GM23338 (cell line): ENCODE data around the gene MAG. TPM values are rescaled to one million over a fixed set of nuclear protein-coding genes. Genes with fewer than 3 reads are reported as not detected.

Experiments
- ATAC-seq: fragments of 200-7000 bp; cut with Tn5 transposase; 3 replicates; pipeline ENCODE4 v1.9.1; 2020
- DNase-seq: peaks from one replicate; pipeline ENCODE4 v3.0.0-alpha.2; 2015; ENCODE audit warnings: low spot score
- H2AFZ ChIP-seq: fragments of 200-600 bp; sonication (generic); 2 replicates; pipeline ENCODE4 v1.8.0; 2016; ENCODE audit warnings: antibody characterized with exemption, mild to moderate bottlenecking, moderate library complexity
- H3F3A ChIP-seq: fragments of 200-600 bp; sonication (generic); replicated peaks from 2 replicates; pipeline ENCODE4 v1.8.0; 2017; ENCODE audit warnings: antibody characterized with exemption, mixed run types, low read depth
- H3K27ac ChIP-seq: fragments of 200-600 bp; sonication (generic); 2 replicates; pipeline ENCODE4 v1.6.1; 2016; ENCODE audit warnings: low read depth
- H3K27me3 ChIP-seq: fragments of 200-600 bp; sonication (generic); 2 replicates; pipeline ENCODE4 v1.8.0; 2016; ENCODE audit warnings: mild to moderate bottlenecking, mixed run types, moderate library complexity; ENCODE audit not compliant: insufficient read depth
- H3K36me3 ChIP-seq: fragments of 200-600 bp; sonication (generic); 2 replicates; pipeline ENCODE4 v1.8.0; 2016; ENCODE audit warnings: mild to moderate bottlenecking; ENCODE audit not compliant: insufficient read depth
- H3K4me1 ChIP-seq: fragments of 200-600 bp; sonication (generic); 2 replicates; pipeline ENCODE4 v1.8.0; 2016; ENCODE audit warnings: mild to moderate bottlenecking, moderate library complexity; ENCODE audit not compliant: insufficient read depth
- H3K4me2 ChIP-seq: fragments of 200-600 bp; sonication (generic); 2 replicates; pipeline ENCODE4 v1.7.1; 2017; ENCODE audit warnings: mixed run types
- H3K4me3 ChIP-seq: fragments of 200-600 bp; sonication (generic); 2 replicates; pipeline ENCODE4 v1.6.1; 2016; ENCODE audit warnings: mixed run types
- H3K79me2 ChIP-seq: fragments of 200-600 bp; sonication (generic); replicated peaks from 2 replicates; pipeline ENCODE4 v1.8.0; 2017; ENCODE audit warnings: mild to moderate bottlenecking; ENCODE audit not compliant: insufficient read depth
- H3K9me2 ChIP-seq: fragments of 200-600 bp; sonication (generic); 2 replicates; pipeline ENCODE4 v1.8.0; 2017; ENCODE audit not compliant: insufficient read depth
- H4K20me1 ChIP-seq: fragments of 200-600 bp; sonication (generic); replicated peaks from 2 replicates; pipeline ENCODE4 v1.8.0; 2017; ENCODE audit warnings: mild to moderate bottlenecking; ENCODE audit not compliant: insufficient read depth
- H3K27ac Mint-ChIP-seq: 2 replicates; pipeline ENCODE4 v1.8.0; 2020; ENCODE audit warnings: inconsistent platforms, mild to moderate bottlenecking, moderate library complexity, mixed read lengths
- H3K27me3 Mint-ChIP-seq: 3 replicates; pipeline ENCODE4 v1.8.0; 2022; ENCODE audit warnings: low read depth, mild to moderate bottlenecking, moderate library complexity, mixed read lengths, inconsistent platforms; ENCODE audit not compliant: insufficient read depth, poor library complexity
- H3K36me3 Mint-ChIP-seq: 3 replicates; pipeline ENCODE4 v1.8.0; 2021; ENCODE audit warnings: low read depth, mild to moderate bottlenecking, inconsistent platforms, moderate library complexity, mixed read lengths
- H3K4me1 Mint-ChIP-seq: 3 replicates; pipeline ENCODE4 v1.8.0; 2020; ENCODE audit warnings: mild to moderate bottlenecking, inconsistent platforms, mixed read lengths
- H3K4me3 Mint-ChIP-seq: 3 replicates; pipeline ENCODE4 v1.8.0; 2021; ENCODE audit warnings: moderate library complexity, mild to moderate bottlenecking, inconsistent platforms, mixed read lengths
- H3K9me3 Mint-ChIP-seq: 3 replicates; pipeline ENCODE4 v1.8.0; 2020; ENCODE audit warnings: moderate library complexity, mild to moderate bottlenecking, inconsistent platforms, mixed read lengths
- JUNB ChIP-seq: IDR thresholded peaks from one replicate; pipeline ENCODE4 v1.6.1; 2016; ENCODE audit warnings: antibody characterized with exemption; ENCODE audit not compliant: unreplicated experiment
- NANOG ChIP-seq: IDR thresholded peaks from 2 replicates; pipeline ENCODE4 v1.6.1; 2016; ENCODE audit warnings: antibody characterized with exemption, borderline replicate concordance
- POLR2AphosphoS5 ChIP-seq: IDR thresholded peaks from 2 replicates; pipeline ENCODE4 v1.6.1; 2016; ENCODE audit warnings: antibody characterized with exemption, low read depth
- STAT1 ChIP-seq: IDR thresholded peaks from one replicate; pipeline ENCODE4 v1.6.1; 2016; ENCODE audit warnings: antibody characterized with exemption; ENCODE audit not compliant: unreplicated experiment
- ZNF114 ChIP-seq: fragments of 250-450 bp; sonication (Bioruptor Pico); IDR thresholded peaks from 2 replicates; pipeline ENCODE4 v1.5.0; 2020; ENCODE audit warnings: mild to moderate bottlenecking, moderate library complexity
- polyA plus RNA-seq: library from polyadenylated mRNA; unstranded; fragments of >200 nt; fragmentation: Nextera tagmentation; extraction: Ambion mirVana; gene quantifications from 2 replicates; pipeline ENCODE4 v1.2.1, GENCODE V29; 2016
- total RNA-seq: library from RNA; depleted of rRNA; stranded (reverse); fragments of >200 nt; shearing (Covaris generic); gene quantifications from 2 replicates; pipeline ENCODE4 v1.2.3, GENCODE V29; 2014
- TF ChIP-seq, protein P1 (sequence below), 2 experiments: fragments of 200-600 bp in 1 of 2; sonication (generic) in 1 of 2; conservative IDR thresholded peaks; 2 replicates each; pipeline versions ENCODE4 v1.5.1 to v1.6.1; 2016 to 2017; ENCODE audit warnings: antibody characterized with exemption in 2 of 2, low read depth in 2 of 2, mild to moderate bottlenecking in 2 of 2, moderate library complexity in 1 of 2
- TF ChIP-seq, protein P2 (sequence below): IDR thresholded peaks from 2 replicates; pipeline ENCODE4 v1.6.1; 2016; ENCODE audit warnings: antibody characterized with exemption
- TF ChIP-seq, protein P3 (sequence below): fragments of 250-450 bp; sonication (Bioruptor Pico); IDR thresholded peaks from 2 replicates; pipeline ENCODE4 v1.5.0; 2020; ENCODE audit warnings: mild to moderate bottlenecking, moderate library complexity
- TF ChIP-seq, protein P4 (sequence below): IDR thresholded peaks from one replicate; pipeline ENCODE4 v1.6.1; 2018; ENCODE audit warnings: antibody characterized with exemption; ENCODE audit not compliant: unreplicated experiment

MAG gene
- total and polyA plus RNA-seq, 2 experiments from 2014 or later = 0.61 to 1.3 TPM

DNA sequence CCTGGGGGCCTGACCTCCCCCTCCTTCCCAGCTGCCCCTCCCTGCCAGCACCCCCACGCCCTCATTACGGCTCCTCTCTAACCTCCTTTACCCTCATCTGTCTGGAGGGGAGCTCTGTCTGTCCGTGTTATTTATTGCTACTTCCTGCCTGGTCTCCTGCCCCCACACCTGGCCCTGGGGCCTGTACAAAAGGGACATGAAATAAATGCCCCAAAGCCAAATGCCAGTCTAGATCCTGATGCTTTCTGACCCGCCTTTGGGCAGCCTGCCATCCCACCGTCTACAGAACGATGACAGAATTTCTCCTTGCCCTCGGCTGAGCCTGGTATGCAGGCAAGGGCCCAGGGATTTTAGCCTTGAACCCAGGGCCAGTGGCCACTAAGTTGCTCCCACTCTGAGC, 21.6 kb downstream of the MAG start:
- Mint-ChIP-seq H3K36me3 (no peaks in the 10 kb centered on the region), H3K4me3 (no peak overlapping the region), H3K9me3 (no peaks in the 10 kb centered on the region; the same call in 2 of the 3 replicates), H3K4me1 (no peaks in the 10 kb centered on the region; the same call in 2 of the 3 replicates), H3K27me3 (peaks cover 4% of the 10 kb centered on the region), H3K27ac (no peak overlapping the region)
- no peaks in the 10 kb centered on the region for H3K36me3 ChIP-seq
- no peaks in the 10 kb centered on the region for H3K9me2 ChIP-seq
- no peak overlapping the region for H2AFZ ChIP-seq
- no peaks in the 10 kb centered on the region for H3K79me2 ChIP-seq
- no peak overlapping the region for H3K27ac ChIP-seq
- no peaks in the 10 kb centered on the region for H3K27me3 ChIP-seq
- H4K20me1 ChIP-seq = no peaks in the 10 kb centered on the region
- H3K4me1 ChIP-seq = no peaks in the 10 kb centered on the region
- no peak for DNase-seq
- no peak overlapping the region for H3K4me2 ChIP-seq
- no peak overlapping the region for H3K4me3 ChIP-seq
- TF ChIP-seq, protein P1, sequence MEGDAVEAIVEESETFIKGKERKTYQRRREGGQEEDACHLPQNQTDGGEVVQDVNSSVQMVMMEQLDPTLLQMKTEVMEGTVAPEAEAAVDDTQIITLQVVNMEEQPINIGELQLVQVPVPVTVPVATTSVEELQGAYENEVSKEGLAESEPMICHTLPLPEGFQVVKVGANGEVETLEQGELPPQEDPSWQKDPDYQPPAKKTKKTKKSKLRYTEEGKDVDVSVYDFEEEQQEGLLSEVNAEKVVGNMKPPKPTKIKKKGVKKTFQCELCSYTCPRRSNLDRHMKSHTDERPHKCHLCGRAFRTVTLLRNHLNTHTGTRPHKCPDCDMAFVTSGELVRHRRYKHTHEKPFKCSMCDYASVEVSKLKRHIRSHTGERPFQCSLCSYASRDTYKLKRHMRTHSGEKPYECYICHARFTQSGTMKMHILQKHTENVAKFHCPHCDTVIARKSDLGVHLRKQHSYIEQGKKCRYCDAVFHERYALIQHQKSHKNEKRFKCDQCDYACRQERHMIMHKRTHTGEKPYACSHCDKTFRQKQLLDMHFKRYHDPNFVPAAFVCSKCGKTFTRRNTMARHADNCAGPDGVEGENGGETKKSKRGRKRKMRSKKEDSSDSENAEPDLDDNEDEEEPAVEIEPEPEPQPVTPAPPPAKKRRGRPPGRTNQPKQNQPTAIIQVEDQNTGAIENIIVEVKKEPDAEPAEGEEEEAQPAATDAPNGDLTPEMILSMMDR (conservative IDR thresholded peaks at IDR 0.05; ENCODE audit: low read depth in 2 of 2) = no peak
- TF ChIP-seq POLR2AphosphoS5 (no peak), STAT1 (no peak), NANOG (no peak), ZNF114 (CRISPR knock-in tag) (no peak), JUNB (no peak)
- TF ChIP-seq, protein P2, sequence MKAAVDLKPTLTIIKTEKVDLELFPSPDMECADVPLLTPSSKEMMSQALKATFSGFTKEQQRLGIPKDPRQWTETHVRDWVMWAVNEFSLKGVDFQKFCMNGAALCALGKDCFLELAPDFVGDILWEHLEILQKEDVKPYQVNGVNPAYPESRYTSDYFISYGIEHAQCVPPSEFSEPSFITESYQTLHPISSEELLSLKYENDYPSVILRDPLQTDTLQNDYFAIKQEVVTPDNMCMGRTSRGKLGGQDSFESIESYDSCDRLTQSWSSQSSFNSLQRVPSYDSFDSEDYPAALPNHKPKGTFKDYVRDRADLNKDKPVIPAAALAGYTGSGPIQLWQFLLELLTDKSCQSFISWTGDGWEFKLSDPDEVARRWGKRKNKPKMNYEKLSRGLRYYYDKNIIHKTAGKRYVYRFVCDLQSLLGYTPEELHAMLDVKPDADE = no peak
- TF ChIP-seq, protein P3, sequence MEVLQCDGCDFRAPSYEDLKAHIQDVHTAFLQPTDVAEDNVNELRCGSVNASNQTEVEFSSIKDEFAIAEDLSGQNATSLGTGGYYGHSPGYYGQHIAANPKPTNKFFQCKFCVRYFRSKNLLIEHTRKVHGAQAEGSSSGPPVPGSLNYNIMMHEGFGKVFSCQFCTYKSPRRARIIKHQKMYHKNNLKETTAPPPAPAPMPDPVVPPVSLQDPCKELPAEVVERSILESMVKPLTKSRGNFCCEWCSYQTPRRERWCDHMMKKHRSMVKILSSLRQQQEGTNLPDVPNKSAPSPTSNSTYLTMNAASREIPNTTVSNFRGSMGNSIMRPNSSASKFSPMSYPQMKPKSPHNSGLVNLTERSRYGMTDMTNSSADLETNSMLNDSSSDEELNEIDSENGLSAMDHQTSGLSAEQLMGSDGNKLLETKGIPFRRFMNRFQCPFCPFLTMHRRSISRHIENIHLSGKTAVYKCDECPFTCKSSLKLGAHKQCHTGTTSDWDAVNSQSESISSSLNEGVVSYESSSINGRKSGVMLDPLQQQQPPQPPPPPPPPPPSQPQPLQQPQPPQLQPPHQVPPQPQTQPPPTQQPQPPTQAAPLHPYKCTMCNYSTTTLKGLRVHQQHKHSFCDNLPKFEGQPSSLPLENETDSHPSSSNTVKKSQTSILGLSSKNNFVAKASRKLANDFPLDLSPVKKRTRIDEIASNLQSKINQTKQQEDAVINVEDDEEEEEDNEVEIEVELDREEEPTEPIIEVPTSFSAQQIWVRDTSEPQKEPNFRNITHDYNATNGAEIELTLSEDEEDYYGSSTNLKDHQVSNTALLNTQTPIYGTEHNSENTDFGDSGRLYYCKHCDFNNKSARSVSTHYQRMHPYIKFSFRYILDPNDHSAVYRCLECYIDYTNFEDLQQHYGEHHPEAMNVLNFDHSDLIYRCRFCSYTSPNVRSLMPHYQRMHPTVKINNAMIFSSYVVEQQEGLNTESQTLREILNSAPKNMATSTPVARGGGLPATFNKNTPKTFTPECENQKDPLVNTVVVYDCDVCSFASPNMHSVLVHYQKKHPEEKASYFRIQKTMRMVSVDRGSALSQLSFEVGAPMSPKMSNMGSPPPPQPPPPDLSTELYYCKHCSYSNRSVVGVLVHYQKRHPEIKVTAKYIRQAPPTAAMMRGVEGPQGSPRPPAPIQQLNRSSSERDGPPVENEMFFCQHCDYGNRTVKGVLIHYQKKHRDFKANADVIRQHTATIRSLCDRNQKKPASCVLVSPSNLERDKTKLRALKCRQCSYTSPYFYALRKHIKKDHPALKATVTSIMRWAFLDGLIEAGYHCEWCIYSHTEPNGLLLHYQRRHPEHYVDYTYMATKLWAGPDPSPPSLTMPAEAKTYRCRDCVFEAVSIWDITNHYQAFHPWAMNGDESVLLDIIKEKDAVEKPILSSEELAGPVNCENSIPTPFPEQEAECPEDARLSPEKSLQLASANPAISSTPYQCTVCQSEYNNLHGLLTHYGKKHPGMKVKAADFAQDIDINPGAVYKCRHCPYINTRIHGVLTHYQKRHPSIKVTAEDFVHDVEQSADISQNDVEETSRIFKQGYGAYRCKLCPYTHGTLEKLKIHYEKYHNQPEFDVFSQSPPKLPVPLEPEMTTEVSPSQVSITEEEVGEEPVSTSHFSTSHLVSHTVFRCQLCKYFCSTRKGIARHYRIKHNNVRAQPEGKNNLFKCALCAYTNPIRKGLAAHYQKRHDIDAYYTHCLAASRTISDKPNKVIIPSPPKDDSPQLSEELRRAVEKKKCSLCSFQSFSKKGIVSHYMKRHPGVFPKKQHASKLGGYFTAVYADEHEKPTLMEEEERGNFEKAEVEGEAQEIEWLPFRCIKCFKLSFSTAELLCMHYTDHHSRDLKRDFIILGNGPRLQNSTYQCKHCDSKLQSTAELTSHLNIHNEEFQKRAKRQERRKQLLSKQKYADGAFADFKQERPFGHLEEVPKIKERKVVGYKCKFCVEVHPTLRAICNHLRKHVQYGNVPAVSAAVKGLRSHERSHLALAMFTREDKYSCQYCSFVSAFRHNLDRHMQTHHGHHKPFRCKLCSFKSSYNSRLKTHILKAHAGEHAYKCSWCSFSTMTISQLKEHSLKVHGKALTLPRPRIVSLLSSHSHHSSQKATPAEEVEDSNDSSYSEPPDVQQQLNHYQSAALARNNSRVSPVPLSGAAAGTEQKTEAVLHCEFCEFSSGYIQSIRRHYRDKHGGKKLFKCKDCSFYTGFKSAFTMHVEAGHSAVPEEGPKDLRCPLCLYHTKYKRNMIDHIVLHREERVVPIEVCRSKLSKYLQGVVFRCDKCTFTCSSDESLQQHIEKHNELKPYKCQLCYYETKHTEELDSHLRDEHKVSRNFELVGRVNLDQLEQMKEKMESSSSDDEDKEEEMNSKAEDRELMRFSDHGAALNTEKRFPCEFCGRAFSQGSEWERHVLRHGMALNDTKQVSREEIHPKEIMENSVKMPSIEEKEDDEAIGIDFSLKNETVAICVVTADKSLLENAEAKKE = no peak
- TF ChIP-seq, protein P4, sequence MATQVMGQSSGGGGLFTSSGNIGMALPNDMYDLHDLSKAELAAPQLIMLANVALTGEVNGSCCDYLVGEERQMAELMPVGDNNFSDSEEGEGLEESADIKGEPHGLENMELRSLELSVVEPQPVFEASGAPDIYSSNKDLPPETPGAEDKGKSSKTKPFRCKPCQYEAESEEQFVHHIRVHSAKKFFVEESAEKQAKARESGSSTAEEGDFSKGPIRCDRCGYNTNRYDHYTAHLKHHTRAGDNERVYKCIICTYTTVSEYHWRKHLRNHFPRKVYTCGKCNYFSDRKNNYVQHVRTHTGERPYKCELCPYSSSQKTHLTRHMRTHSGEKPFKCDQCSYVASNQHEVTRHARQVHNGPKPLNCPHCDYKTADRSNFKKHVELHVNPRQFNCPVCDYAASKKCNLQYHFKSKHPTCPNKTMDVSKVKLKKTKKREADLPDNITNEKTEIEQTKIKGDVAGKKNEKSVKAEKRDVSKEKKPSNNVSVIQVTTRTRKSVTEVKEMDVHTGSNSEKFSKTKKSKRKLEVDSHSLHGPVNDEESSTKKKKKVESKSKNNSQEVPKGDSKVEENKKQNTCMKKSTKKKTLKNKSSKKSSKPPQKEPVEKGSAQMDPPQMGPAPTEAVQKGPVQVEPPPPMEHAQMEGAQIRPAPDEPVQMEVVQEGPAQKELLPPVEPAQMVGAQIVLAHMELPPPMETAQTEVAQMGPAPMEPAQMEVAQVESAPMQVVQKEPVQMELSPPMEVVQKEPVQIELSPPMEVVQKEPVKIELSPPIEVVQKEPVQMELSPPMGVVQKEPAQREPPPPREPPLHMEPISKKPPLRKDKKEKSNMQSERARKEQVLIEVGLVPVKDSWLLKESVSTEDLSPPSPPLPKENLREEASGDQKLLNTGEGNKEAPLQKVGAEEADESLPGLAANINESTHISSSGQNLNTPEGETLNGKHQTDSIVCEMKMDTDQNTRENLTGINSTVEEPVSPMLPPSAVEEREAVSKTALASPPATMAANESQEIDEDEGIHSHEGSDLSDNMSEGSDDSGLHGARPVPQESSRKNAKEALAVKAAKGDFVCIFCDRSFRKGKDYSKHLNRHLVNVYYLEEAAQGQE = no peak
- ATAC-seq = no peak
- no peaks in the 10 kb centered on the region for H3F3A ChIP-seq
